SJCRH30 (cell line): ENCODE measurements around the gene CHAF1B. TPM values are rescaled to one million over a fixed set of nuclear protein-coding genes. Genes with fewer than 3 reads are reported as not detected.

Source experiments
- DNase-seq, 2 experiments: peaks; one replicate each; pipeline ENCODE4 v3.0.0-alpha.2; 2015 to 2020
- H3K27ac ChIP-seq: fragments of 250-450 bp; sonication (Bioruptor Pico); 2 replicates; pipeline ENCODE4 v1.5.1; 2020; ENCODE audit warnings: mild to moderate bottlenecking, moderate library complexity
- H3K27me3 ChIP-seq: fragments of 250-450 bp; sonication (Bioruptor Pico); 2 replicates; pipeline ENCODE4 v1.5.1; 2020; ENCODE audit warnings: mild to moderate bottlenecking, moderate library complexity
- H3K36me3 ChIP-seq: fragments of 250-450 bp; sonication (Bioruptor Pico); 2 replicates; pipeline ENCODE4 v1.5.1; 2020; ENCODE audit warnings: mild to moderate bottlenecking, moderate library complexity
- H3K4me1 ChIP-seq: fragments of 250-450 bp; sonication (Bioruptor Pico); 2 replicates; pipeline ENCODE4 v1.5.1; 2020; ENCODE audit warnings: mild to moderate bottlenecking, moderate library complexity
- H3K4me3 ChIP-seq: fragments of 250-450 bp; sonication (Bioruptor Pico); 2 replicates; pipeline ENCODE4 v1.5.1; 2020; ENCODE audit warnings: mild to moderate bottlenecking, moderate library complexity
- H3K9me3 ChIP-seq: fragments of 250-450 bp; sonication (Bioruptor Pico); replicated peaks from 2 replicates; pipeline ENCODE4 v1.5.1; 2020; ENCODE audit warnings: mild to moderate bottlenecking, moderate library complexity
- total RNA-seq: library from RNA; depleted of rRNA; stranded (reverse); fragments of >200 nt; shearing (Covaris generic); gene quantifications from 2 replicates; pipeline ENCODE4 v1.2.3, GENCODE V29; 2014; rRNA removed

CHAF1B gene
- total RNA-seq, 1 experiment from 2014 or later, result 18.7 TPM

- H3K4me1 ChIP-seq, result peaks cover 6% of the 10 kb centered on the region; the same call in 1 of the 2 replicates
- H3K4me3 ChIP-seq, result no peak overlapping the region
- no peaks in the 10 kb centered on the region for H3K9me3 ChIP-seq
- DNase-seq, result no peak
- H3K27me3 ChIP-seq, result no peaks in the 10 kb centered on the region
- H3K27ac ChIP-seq, result no peak overlapping the region
- H3K36me3 ChIP-seq, result no peaks in the 10 kb centered on the region
Measured at GRCh38 chr21:36454706-36455105, 69.5 kb downstream of the CHAF1B start.

GRCh38 chr21:36456729-36457414 is 71.7 kb downstream of the CHAF1B start:
- Histone ChIP-seq H3K4me1 (peaks cover 19% of the 10 kb centered on the region), H3K36me3 (no peaks in the 10 kb centered on the region), H3K27me3 (no peaks in the 10 kb centered on the region), H3K4me3 (no peak overlapping the region), H3K27ac (no peak overlapping the region), H3K9me3 (no peaks in the 10 kb centered on the region)
- DNase-seq, result no peak

GRCh38 chr21:36459098-36459497 is 73.9 kb downstream of the CHAF1B start:
- no peaks in the 10 kb centered on the region for H3K36me3 ChIP-seq
- peaks cover 19% of the 10 kb centered on the region for H3K4me1 ChIP-seq
- H3K4me3 ChIP-seq, result no peak overlapping the region
- DNase-seq, result no peak
- peaks cover 5% of the 10 kb centered on the region; the same call in 1 of the 2 replicates for H3K27me3 ChIP-seq
- no peak overlapping the region for H3K27ac ChIP-seq
- no peaks in the 10 kb centered on the region for H3K9me3 ChIP-seq

- Histone ChIP-seq H3K4me3 (no peak overlapping the region), H3K27ac (no peak overlapping the region), H3K9me3 (no peaks in the 10 kb centered on the region), H3K36me3 (no peaks in the 10 kb centered on the region), H3K4me1 (peaks cover 19% of the 10 kb centered on the region), H3K27me3 (peaks cover 5% of the 10 kb centered on the region; the same call in 1 of the 2 replicates)
- peak; percentile 46 to 60 for DNase-seq
Measured at GRCh38 chr21:36460866-36461265, 75.7 kb downstream of the CHAF1B start.

GRCh38 chr21:36461277-36461917 is 76.2 kb downstream of the CHAF1B start:
- no peak for DNase-seq
- peaks cover 5% of the 10 kb centered on the region; the same call in 1 of the 2 replicates for H3K27me3 ChIP-seq
- no peaks in the 10 kb centered on the region for H3K9me3 ChIP-seq
- no peak overlapping the region for H3K27ac ChIP-seq
- no peak overlapping the region for H3K4me3 ChIP-seq
- no peaks in the 10 kb centered on the region for H3K36me3 ChIP-seq
- peaks cover 19% of the 10 kb centered on the region for H3K4me1 ChIP-seq

- H3K9me3 ChIP-seq, result no peaks in the 10 kb centered on the region
- peak; percentile 31 to 42 for DNase-seq
- H3K4me1 ChIP-seq, result peaks cover 19% of the 10 kb centered on the region
- no peak overlapping the region for H3K27ac ChIP-seq
- no peak overlapping the region for H3K4me3 ChIP-seq
- H3K27me3 ChIP-seq, result peaks cover 5% of the 10 kb centered on the region; the same call in 1 of the 2 replicates
- H3K36me3 ChIP-seq, result no peaks in the 10 kb centered on the region
Measured at GRCh38 chr21:36461918-36462486, 76.8 kb downstream of the CHAF1B start.

GRCh38 chr21:36463204-36463603 is 78.0 kb downstream of the CHAF1B start:
- Histone ChIP-seq H3K36me3 (no peaks in the 10 kb centered on the region), H3K9me3 (no peaks in the 10 kb centered on the region), H3K27me3 (peaks cover 5% of the 10 kb centered on the region; the same call in 1 of the 2 replicates), H3K4me3 (no peak overlapping the region), H3K4me1 (peaks cover 19% of the 10 kb centered on the region), H3K27ac (no peak overlapping the region)
- DNase-seq, result no peak

GRCh38 chr21:36463991-36464390 is 78.8 kb downstream of the CHAF1B start:
- H3K4me3 ChIP-seq, result no peak overlapping the region
- H3K27me3 ChIP-seq, result peaks cover 5% of the 10 kb centered on the region; the same call in 1 of the 2 replicates
- H3K4me1 ChIP-seq, result peaks cover 19% of the 10 kb centered on the region
- no peak for DNase-seq
- no peak overlapping the region for H3K27ac ChIP-seq
- no peaks in the 10 kb centered on the region for H3K9me3 ChIP-seq
- H3K36me3 ChIP-seq, result no peaks in the 10 kb centered on the region

GRCh38 chr21:36464590-36464989 is 79.4 kb downstream of the CHAF1B start:
- Histone ChIP-seq H3K27ac (no peak overlapping the region), H3K36me3 (no peaks in the 10 kb centered on the region), H3K9me3 (no peaks in the 10 kb centered on the region), H3K27me3 (peaks cover 5% of the 10 kb centered on the region; the same call in 1 of the 2 replicates), H3K4me3 (no peak overlapping the region), H3K4me1 (peaks cover 14% of the 10 kb centered on the region)
- no peak for DNase-seq

- Histone ChIP-seq H3K4me1 (peaks cover 13% of the 10 kb centered on the region), H3K4me3 (no peak overlapping the region), H3K9me3 (no peaks in the 10 kb centered on the region), H3K27me3 (peaks cover 5% of the 10 kb centered on the region; the same call in 1 of the 2 replicates), H3K36me3 (no peaks in the 10 kb centered on the region), H3K27ac (no peak overlapping the region)
- DNase-seq, result no peak
Measured at GRCh38 chr21:36465478-36465877, 80.3 kb downstream of the CHAF1B start.

- H3K27me3 ChIP-seq, result peaks cover 5% of the 10 kb centered on the region; the same call in 1 of the 2 replicates
- no peaks in the 10 kb centered on the region for H3K9me3 ChIP-seq
- peaks cover 8% of the 10 kb centered on the region for H3K4me1 ChIP-seq
- no peak overlapping the region for H3K4me3 ChIP-seq
- DNase-seq, result no peak
- no peaks in the 10 kb centered on the region for H3K36me3 ChIP-seq
- H3K27ac ChIP-seq, result no peak overlapping the region
Measured at GRCh38 chr21:36466061-36466511, 80.9 kb downstream of the CHAF1B start.

Other genes with a start within 250 kb of the CHAF1B start
- gene DOP1B, start 228.6 kb upstream of the CHAF1B start, total RNA-seq, result 8.2 and 13.0 TPM in 2 replicates
- gene MORC3, start 65.2 kb upstream of the CHAF1B start, total RNA-seq, result 37.3 and 42.9 TPM in 2 replicates
- gene CLDN14, start 94.7 kb downstream of the CHAF1B start, total RNA-seq, result not detected in 2 replicates